ENCODE data around the gene TMEM209. TPM values are rescaled to one million over a fixed set of nuclear protein-coding genes. Genes with fewer than 3 reads are reported as not detected.

The TMEM209 gene
- total RNA-seq, 1 donor from 2014 or later, result 22.7 TPM

DNA sequence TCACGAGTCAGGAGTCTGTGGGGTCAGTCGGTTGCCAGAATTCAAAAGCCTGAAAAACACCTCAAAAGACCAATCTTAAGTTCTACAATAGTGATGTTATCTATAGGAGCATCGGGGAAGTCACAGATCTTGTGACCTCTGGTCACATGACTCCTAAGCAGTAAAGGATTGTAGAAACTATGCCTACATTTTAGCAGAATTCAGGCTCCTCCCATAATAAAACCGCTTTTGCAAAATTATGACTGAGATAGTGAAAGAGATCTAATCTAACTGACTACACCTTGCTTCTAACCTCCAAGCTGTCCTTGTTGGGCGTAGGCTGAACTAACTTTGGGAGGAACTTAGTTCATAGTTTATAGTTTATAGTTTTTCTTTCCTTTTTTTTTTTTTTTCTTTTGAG, 19.0 kb upstream of the TMEM209 start:
- TF ChIP-seq, protein P1, sequence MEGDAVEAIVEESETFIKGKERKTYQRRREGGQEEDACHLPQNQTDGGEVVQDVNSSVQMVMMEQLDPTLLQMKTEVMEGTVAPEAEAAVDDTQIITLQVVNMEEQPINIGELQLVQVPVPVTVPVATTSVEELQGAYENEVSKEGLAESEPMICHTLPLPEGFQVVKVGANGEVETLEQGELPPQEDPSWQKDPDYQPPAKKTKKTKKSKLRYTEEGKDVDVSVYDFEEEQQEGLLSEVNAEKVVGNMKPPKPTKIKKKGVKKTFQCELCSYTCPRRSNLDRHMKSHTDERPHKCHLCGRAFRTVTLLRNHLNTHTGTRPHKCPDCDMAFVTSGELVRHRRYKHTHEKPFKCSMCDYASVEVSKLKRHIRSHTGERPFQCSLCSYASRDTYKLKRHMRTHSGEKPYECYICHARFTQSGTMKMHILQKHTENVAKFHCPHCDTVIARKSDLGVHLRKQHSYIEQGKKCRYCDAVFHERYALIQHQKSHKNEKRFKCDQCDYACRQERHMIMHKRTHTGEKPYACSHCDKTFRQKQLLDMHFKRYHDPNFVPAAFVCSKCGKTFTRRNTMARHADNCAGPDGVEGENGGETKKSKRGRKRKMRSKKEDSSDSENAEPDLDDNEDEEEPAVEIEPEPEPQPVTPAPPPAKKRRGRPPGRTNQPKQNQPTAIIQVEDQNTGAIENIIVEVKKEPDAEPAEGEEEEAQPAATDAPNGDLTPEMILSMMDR (IDR thresholded peaks at IDR 0.05), result no peak
- Mint-ChIP-seq H3K4me3 (ENCODE audit: unreplicated experiment) (no peak overlapping the region), H3K9me3 (ENCODE audit: unreplicated experiment) (no peaks in the 10 kb centered on the region), H3K27me3 (ENCODE audit: unreplicated experiment) (no peaks in the 10 kb centered on the region), H3K27ac (ENCODE audit: unreplicated experiment) (no peak overlapping the region), H3K4me1 (ENCODE audit: unreplicated experiment) (no peaks in the 10 kb centered on the region), H3K36me3 (ENCODE audit: unreplicated experiment) (no peaks in the 10 kb centered on the region)
- DNase-seq (ENCODE audit: extremely low spot score, unreplicated experiment), result no peak

DNA sequence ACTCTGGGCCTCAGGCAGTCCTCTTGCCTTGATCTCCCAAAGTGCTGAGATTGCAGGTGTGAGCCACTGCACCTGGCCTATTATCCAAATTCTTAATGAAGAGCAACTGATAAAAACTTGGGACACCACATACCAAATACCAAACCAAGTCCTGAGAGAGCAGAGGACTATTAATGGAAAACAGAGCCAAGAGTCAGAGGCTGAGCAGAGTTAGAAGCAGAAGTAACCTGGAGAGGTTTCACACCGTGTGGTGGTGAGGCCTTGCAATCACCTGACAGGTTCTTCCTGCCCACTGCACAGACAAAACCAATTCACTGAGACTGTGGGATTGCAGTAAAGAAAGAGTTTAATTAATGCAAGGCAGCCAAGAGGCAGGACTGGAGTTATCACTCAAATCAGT, 18.4 kb upstream of the TMEM209 start:
- Mint-ChIP-seq H3K27me3 (ENCODE audit: unreplicated experiment) (no peaks in the 10 kb centered on the region), H3K4me1 (ENCODE audit: unreplicated experiment) (no peaks in the 10 kb centered on the region), H3K4me3 (ENCODE audit: unreplicated experiment) (no peak overlapping the region), H3K9me3 (ENCODE audit: unreplicated experiment) (no peaks in the 10 kb centered on the region), H3K36me3 (ENCODE audit: unreplicated experiment) (no peaks in the 10 kb centered on the region), H3K27ac (ENCODE audit: unreplicated experiment) (no peak overlapping the region)
- TF ChIP-seq, protein P1 (IDR thresholded peaks at IDR 0.05), result no peak
- no peak for DNase-seq (ENCODE audit: extremely low spot score, unreplicated experiment)

DNA sequence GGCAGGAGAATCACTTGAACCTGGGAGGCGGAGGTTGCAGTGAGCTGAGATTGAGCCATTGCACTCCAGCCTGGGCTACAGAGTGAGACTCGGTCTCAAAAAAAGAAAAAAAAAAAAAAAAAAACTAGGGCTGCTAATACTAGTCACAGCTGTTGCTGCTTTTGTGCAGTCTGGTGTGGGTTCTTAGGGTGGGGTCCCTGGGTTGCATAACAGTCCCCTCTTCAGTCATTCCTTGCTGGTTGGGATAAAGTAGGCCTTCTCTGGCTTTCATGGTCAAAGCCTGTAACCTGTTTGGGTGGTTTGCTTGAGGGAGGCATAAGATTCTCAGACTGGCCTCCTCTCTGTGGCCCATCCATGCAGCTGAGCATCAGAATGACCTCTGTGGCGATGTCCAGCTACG, 16.5 kb upstream of the TMEM209 start:
- Mint-ChIP-seq H3K36me3 (ENCODE audit: unreplicated experiment) (no peaks in the 10 kb centered on the region), H3K27me3 (ENCODE audit: unreplicated experiment) (no peaks in the 10 kb centered on the region), H3K4me3 (ENCODE audit: unreplicated experiment) (no peak overlapping the region), H3K4me1 (ENCODE audit: unreplicated experiment) (no peaks in the 10 kb centered on the region), H3K9me3 (ENCODE audit: unreplicated experiment) (no peaks in the 10 kb centered on the region), H3K27ac (ENCODE audit: unreplicated experiment) (no peak overlapping the region)
- no peak for DNase-seq (ENCODE audit: extremely low spot score, unreplicated experiment)
- TF ChIP-seq, protein P1 (IDR thresholded peaks at IDR 0.05), result no peak

DNA sequence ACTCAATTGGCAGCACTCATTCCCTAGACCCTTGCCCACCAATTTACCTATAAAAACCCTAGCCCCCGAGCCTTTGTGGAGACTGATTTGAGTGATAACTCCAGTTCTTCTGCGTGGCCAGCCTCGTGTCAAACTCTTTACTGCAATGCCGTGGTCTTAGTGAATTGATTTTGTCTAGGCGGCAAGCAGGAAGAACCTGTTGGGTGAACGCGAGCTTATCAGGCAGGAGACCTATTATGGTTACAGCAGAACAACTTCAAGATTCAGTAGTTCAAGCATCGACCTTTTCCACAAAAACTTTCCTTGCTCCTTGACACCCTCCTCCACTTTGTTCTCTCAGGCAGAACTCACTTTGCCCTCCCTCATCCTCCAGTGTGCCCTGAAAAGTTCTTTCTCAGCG, 14.7 kb upstream of the TMEM209 start:
- TF ChIP-seq, protein P1 (IDR thresholded peaks at IDR 0.05), result no peak
- H3K4me3 Mint-ChIP-seq (ENCODE audit: unreplicated experiment), result no peak overlapping the region
- no peak for DNase-seq (ENCODE audit: extremely low spot score, unreplicated experiment)
- H3K27me3 Mint-ChIP-seq (ENCODE audit: unreplicated experiment), result no peaks in the 10 kb centered on the region
- H3K36me3 Mint-ChIP-seq (ENCODE audit: unreplicated experiment), result no peaks in the 10 kb centered on the region
- H3K4me1 Mint-ChIP-seq (ENCODE audit: unreplicated experiment), result no peaks in the 10 kb centered on the region
- no peak overlapping the region for H3K27ac Mint-ChIP-seq (ENCODE audit: unreplicated experiment)
- no peaks in the 10 kb centered on the region for H3K9me3 Mint-ChIP-seq (ENCODE audit: unreplicated experiment)

DNA sequence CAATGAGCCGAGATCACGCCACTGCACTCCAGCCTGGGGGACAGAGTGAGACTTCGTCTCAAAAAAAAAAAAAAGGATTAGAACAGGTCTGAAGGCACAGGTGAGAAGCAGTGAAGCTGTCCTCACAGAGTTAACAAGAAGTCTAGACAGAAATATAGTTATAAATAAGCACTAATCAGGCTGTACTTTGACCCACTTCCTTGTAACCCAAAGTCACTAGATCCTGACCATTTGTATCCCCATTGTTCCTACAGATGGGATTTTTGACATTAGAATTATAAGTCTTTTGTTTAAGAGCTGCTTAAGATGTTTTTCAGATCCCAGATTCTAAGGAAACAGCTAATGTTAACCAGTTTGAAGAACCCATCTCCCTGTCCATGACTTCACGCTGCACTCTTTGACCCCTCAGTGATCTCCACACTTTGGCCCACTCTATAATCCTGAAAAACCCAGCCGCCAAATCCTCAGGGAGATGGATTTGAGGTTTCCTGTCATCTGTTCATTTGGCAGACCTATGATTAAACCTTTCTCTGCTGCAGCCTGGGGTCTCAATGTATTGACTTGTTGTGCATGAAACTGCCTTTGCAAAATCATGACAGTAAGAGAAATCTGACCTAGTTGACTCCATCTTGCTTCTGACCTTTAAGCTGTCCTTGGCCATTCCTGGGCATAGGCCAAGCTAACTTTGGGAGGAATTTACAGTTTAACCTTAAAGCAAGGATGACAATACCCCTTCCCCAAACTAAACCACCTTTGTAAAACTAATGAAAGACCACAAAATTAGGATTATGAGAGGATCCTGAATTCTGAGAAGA, 13.8 kb upstream of the TMEM209 start:
- no peaks in the 10 kb centered on the region for H3K9me3 Mint-ChIP-seq (ENCODE audit: unreplicated experiment)
- H3K4me3 Mint-ChIP-seq (ENCODE audit: unreplicated experiment), result no peak overlapping the region
- DNase-seq (ENCODE audit: extremely low spot score, unreplicated experiment), result no peak
- no peaks in the 10 kb centered on the region for H3K36me3 Mint-ChIP-seq (ENCODE audit: unreplicated experiment)
- H3K27me3 Mint-ChIP-seq (ENCODE audit: unreplicated experiment), result no peaks in the 10 kb centered on the region
- H3K27ac Mint-ChIP-seq (ENCODE audit: unreplicated experiment), result no peak overlapping the region
- TF ChIP-seq, protein P1 (IDR thresholded peaks at IDR 0.05), result no peak
- no peaks in the 10 kb centered on the region for H3K4me1 Mint-ChIP-seq (ENCODE audit: unreplicated experiment)
